Liver (tissue), 9 donors: ENCODE measurements around the gene HLA-A. TPM values are rescaled to one million over a fixed set of nuclear protein-coding genes. Genes with fewer than 3 reads are reported as not detected.

Source experiments
- DNase-seq: peaks from one replicate; pipeline ENCODE4 v3.0.0-alpha.2; 2017; ENCODE audit warnings: low spot score
- H3K27ac ChIP-seq, 2 donors: one replicate each; pipeline ENCODE4 v1.7.0; 2013; ENCODE audit warnings: inconsistent platforms in 2 of 2, low read length in 2 of 2, control low read depth in 1 of 2, low read depth in 1 of 2, mild to moderate bottlenecking in 1 of 2
- H3K27me3 ChIP-seq, 4 donors: one replicate each; pipeline versions ENCODE4 v1.6.1 to v1.7.0; 2013; ENCODE audit warnings: low read length in 3 of 4, inconsistent platforms in 1 of 4, mild to moderate bottlenecking in 1 of 4, moderate library complexity in 1 of 4; ENCODE audit not compliant: control insufficient read depth in 4 of 4, insufficient read depth in 4 of 4
- H3K36me3 ChIP-seq, 4 donors: one replicate each; pipeline versions ENCODE4 v1.6.1 to v1.7.0; 2013; ENCODE audit warnings: low read length in 3 of 4, mild to moderate bottlenecking in 3 of 4, low read depth in 1 of 4, moderate library complexity in 1 of 4; ENCODE audit not compliant: control insufficient read depth in 4 of 4, insufficient read depth in 3 of 4
- H3K4me1 ChIP-seq, 4 donors: one replicate each; pipeline versions ENCODE4 v1.6.1 to v1.7.0; 2013; ENCODE audit warnings: low read length in 3 of 4, mild to moderate bottlenecking in 3 of 4, moderate library complexity in 1 of 4; ENCODE audit not compliant: control insufficient read depth in 4 of 4, insufficient read depth in 4 of 4
- H3K4me3 ChIP-seq, 3 donors: one replicate each; pipeline versions ENCODE4 v1.6.1 to v1.7.0; 2013; ENCODE audit warnings: low read length in 3 of 3, control low read depth in 1 of 3, low read depth in 1 of 3, mild to moderate bottlenecking in 1 of 3
- H3K9ac ChIP-seq, 2 donors: one replicate each; pipeline ENCODE4 v1.7.0; 2013; ENCODE audit warnings: low read length in 2 of 2, mild to moderate bottlenecking in 2 of 2, moderate library complexity in 2 of 2, control low read depth in 1 of 2, low read depth in 1 of 2
- H3K9me3 ChIP-seq, 4 donors: one replicate each; pipeline versions ENCODE4 v1.6.1 to v1.7.0; 2013; ENCODE audit warnings: low read length in 3 of 4; ENCODE audit not compliant: control insufficient read depth in 4 of 4
- CTCF ChIP-seq: fragments of 150-350 bp; IDR thresholded peaks from 2 replicates; pipeline ENCODE4 v1.5.1; 2017; ENCODE audit warnings: improper control_type of control experiment, low read depth, low read length; ENCODE audit not compliant: missing input control
- EGR1 ChIP-seq, 2 donors: IDR thresholded peaks; 2 replicates each; pipeline ENCODE4 v1.6.1; 2016 to 2018; ENCODE audit warnings: antibody characterized with exemption in 2 of 2, low read depth in 2 of 2
- FOXA1 ChIP-seq: IDR thresholded peaks from 2 replicates; pipeline ENCODE4 v1.6.1; 2016; ENCODE audit warnings: antibody characterized with exemption
- FOXA2 ChIP-seq: IDR thresholded peaks from 2 replicates; pipeline ENCODE4 v1.6.1; 2016; ENCODE audit warnings: antibody characterized with exemption
- HNF4A ChIP-seq, 2 donors: conservative IDR thresholded peaks; 2 replicates each; pipeline ENCODE4 v1.6.1; 2016; ENCODE audit warnings: antibody characterized with exemption in 2 of 2, mild to moderate bottlenecking in 2 of 2
- HNF4G ChIP-seq: IDR thresholded peaks from 2 replicates; pipeline ENCODE4 v1.6.1; 2016; ENCODE audit warnings: antibody characterized with exemption
- NR2F2 ChIP-seq: IDR thresholded peaks from 2 replicates; pipeline ENCODE4 v1.6.1; 2016; ENCODE audit warnings: antibody characterized with exemption
- RAD21 ChIP-seq, 2 donors: IDR thresholded peaks; 2 replicates each; pipeline ENCODE4 v1.6.1; 2016; ENCODE audit warnings: antibody characterized with exemption in 2 of 2, mild to moderate bottlenecking in 2 of 2
- REST ChIP-seq: IDR thresholded peaks from 2 replicates; pipeline ENCODE4 v1.6.1; 2016; ENCODE audit warnings: antibody characterized with exemption, mild to moderate bottlenecking
- SP1 ChIP-seq: IDR thresholded peaks from 2 replicates; pipeline ENCODE4 v1.6.1; 2018; ENCODE audit warnings: antibody characterized with exemption, mild to moderate bottlenecking
- TAF1 ChIP-seq: conservative IDR thresholded peaks from 2 replicates; pipeline ENCODE4 v1.6.1; 2016; ENCODE audit warnings: antibody characterized with exemption, mild to moderate bottlenecking
- ZBTB33 ChIP-seq: IDR thresholded peaks from 2 replicates; pipeline ENCODE4 v1.6.1; 2016; ENCODE audit warnings: antibody characterized with exemption
- WGBS: extraction: QIAGEN DNeasy Blood & Tissue Kit; methylation state at CpG from one replicate; pipeline ENCODE4 v1.1.7; 2013; 5-methylcytosine and 5-hydroxymethylcytosine counted together
- polyA plus RNA-seq, 2 donors: library from polyadenylated mRNA; stranded (reverse) in 1 of 2; unstranded in 1 of 2; fragments of 200-250 nt in 1 of 2; fragments of >200 nt in 1 of 2; fragmentation: Nextera tagmentation in 1 of 2; extraction: Ambion mirVana in 1 of 2; gene quantifications; one replicate each; pipeline versions ENCODE4 v1.2.1 to v1.2.3, GENCODE V29; 2013 to 2015
- total RNA-seq, 2 donors: library from RNA; depleted of rRNA; stranded (reverse); fragments of >200 nt; gene quantifications; one replicate each; pipeline ENCODE4 v1.2.3, GENCODE V29; 2014
- TF ChIP-seq, protein P1 (sequence below): IDR thresholded peaks from 2 replicates; pipeline ENCODE4 v1.6.1; 2016; ENCODE audit warnings: antibody characterized with exemption
- donor health status: healthy.
- donor health status: healthy.
- donor health status: healthy.
- donor health status: healthy.
- donor health status: healthy.

HLA-A gene
- total and polyA plus RNA-seq, 4 donors: 145 to 321 (median 223) TPM

- H3K4me1 ChIP-seq: peaks cover 0 to 3% (median 0%) of the 10 kb centered on the region in 4 donors
- DNase-seq: no peak
- H3K9me3 ChIP-seq: no peaks in the 10 kb centered on the region
- no peak for TF ChIP-seq EGR1 (IDR thresholded peaks at IDR 0.05; ENCODE audit: low read depth in 2 of 2)
- TF ChIP-seq SP1: no peak
- no peak overlapping the region for H3K4me3 ChIP-seq
- no peaks in the 10 kb centered on the region for H3K36me3 ChIP-seq
- no peaks in the 10 kb centered on the region for H3K27me3 ChIP-seq
- H3K27ac ChIP-seq: no peak overlapping the region
- WGBS: 93% methylated on average over 1 of the region's 1 CpG
- H3K9ac ChIP-seq: no peak overlapping the region
Observed at GRCh38 chr6:29958046-29958445, 15.7 kb downstream of the HLA-A start.

- Histone ChIP-seq H3K9me3 (no peaks in the 10 kb centered on the region), H3K4me3 (no peak overlapping the region), H3K27me3 (no peaks in the 10 kb centered on the region), H3K36me3 (no peaks in the 10 kb centered on the region), H3K4me1 (peaks cover 0 to 3% (median 0%) of the 10 kb centered on the region in 4 donors), H3K27ac (no peak overlapping the region), H3K9ac (no peak overlapping the region)
- whole genome bisulfite sequencing: 76% methylated on average over 2 of the region's 2 CpGs
- DNase-seq: no peak
- no peak for TF ChIP-seq ZBTB33
- TF ChIP-seq RAD21 (IDR thresholded peaks at IDR 0.05): no peak
- no peak for TF ChIP-seq CTCF
- TF ChIP-seq FOXA2: no peak
- TF ChIP-seq FOXA1: no peak
- no peak for TF ChIP-seq REST
- TF ChIP-seq TAF1: no peak
- TF ChIP-seq HNF4A (conservative IDR thresholded peaks at IDR 0.05): no peak
- no peak for TF ChIP-seq EGR1 (IDR thresholded peaks at IDR 0.05; ENCODE audit: low read depth in 2 of 2)
- no peak for TF ChIP-seq SP1
- TF ChIP-seq, protein P1, sequence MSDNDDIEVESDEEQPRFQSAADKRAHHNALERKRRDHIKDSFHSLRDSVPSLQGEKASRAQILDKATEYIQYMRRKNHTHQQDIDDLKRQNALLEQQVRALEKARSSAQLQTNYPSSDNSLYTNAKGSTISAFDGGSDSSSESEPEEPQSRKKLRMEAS: no peak
- TF ChIP-seq NR2F2: no peak
- no peak for TF ChIP-seq HNF4G
Observed at GRCh38 chr6:29958921-29959320, 16.6 kb downstream of the HLA-A start.
